ENCODE results near the gene BDKRB2. TPM values are rescaled to one million over a fixed set of nuclear protein-coding genes. Genes with fewer than 3 reads are reported as not detected.
A peak's percentile ranks its signal among the peaks of the same experiment; 100 is the strongest.

BDKRB2 gene
- polyA plus RNA-seq, 1 experiment: 26.8 TPM

- TF ChIP-seq CTCF (IDR thresholded peaks at IDR 0.05; ENCODE audit: insufficient read depth, low read depth, low read length): no peak
- POLR2A ChIA-PET: interaction anchor here (0.5 to 0.7 kb wide), 2 partner anchors 53 to 371 kb away, joined by 3 read pairs; no protein-coding TSS in a partner anchor
- Histone ChIP-seq H3K4me3 (ENCODE audit: low read depth, low read length) (no peak overlapping the region), H3K36me3 (ENCODE audit: control insufficient read depth, insufficient read depth, low read length) (no peaks in the 10 kb centered on the region; the same call in 1 of the 2 replicates), H3K27me3 (ENCODE audit: control insufficient read depth, insufficient read depth, low read length) (no peaks in the 10 kb centered on the region)
- CTCF ChIA-PET: interaction anchor here (0.8 to 1.4 kb wide), 5 partner anchors 18 to 170 kb away, joined by 3 to 5 read pairs (median 3); no protein-coding TSS in a partner anchor
- peak; percentile 82 for DNase-seq (ENCODE audit: low read depth)
Measured at GRCh38 chr14:96268431-96269358, 64.1 kb downstream of the BDKRB2 start.

GRCh38 chr14:96269359-96269710 is 64.7 kb downstream of the BDKRB2 start:
- no peak for TF ChIP-seq CTCF (IDR thresholded peaks at IDR 0.05; ENCODE audit: insufficient read depth, low read depth, low read length)
- DNase-seq (ENCODE audit: low read depth): no peak
- H3K27me3 ChIP-seq (ENCODE audit: control insufficient read depth, insufficient read depth, low read length): no peaks in the 10 kb centered on the region
- ChIA-PET POLR2A (interaction anchor here (0.5 to 0.7 kb wide), 2 partner anchors 54 to 370 kb away, joined by 3 read pairs; no protein-coding TSS in a partner anchor), CTCF (interaction anchor here (0.8 to 1.4 kb wide), 5 partner anchors 18 to 171 kb away, joined by 3 to 5 read pairs (median 3); no protein-coding TSS in a partner anchor)
- H3K36me3 ChIP-seq (ENCODE audit: control insufficient read depth, insufficient read depth, low read length): no peaks in the 10 kb centered on the region
- H3K4me3 ChIP-seq (ENCODE audit: low read depth, low read length): no peak overlapping the region

- no peak for TF ChIP-seq CTCF (IDR thresholded peaks at IDR 0.05; ENCODE audit: insufficient read depth, low read depth, low read length)
- Histone ChIP-seq H3K4me3 (ENCODE audit: low read depth, low read length) (no peak overlapping the region), H3K36me3 (ENCODE audit: control insufficient read depth, insufficient read depth, low read length) (no peaks in the 10 kb centered on the region), H3K27me3 (ENCODE audit: control insufficient read depth, insufficient read depth, low read length) (no peaks in the 10 kb centered on the region)
- no peak for DNase-seq (ENCODE audit: low read depth)
- ChIA-PET CTCF (interaction anchor here (0.9 to 10.1 kb wide), 6 partner anchors 10 to 227 kb away, joined by 3 to 225 read pairs (median 4); partner anchors contain the start of gene BDKRB1), POLR2A (no interaction called here)
Measured at GRCh38 chr14:96270565-96271420, 66.2 kb downstream of the BDKRB2 start.

GRCh38 chr14:96271421-96271762 is 66.8 kb downstream of the BDKRB2 start:
- ChIA-PET POLR2A (no interaction called here), CTCF (interaction anchor here (0.6 to 10.1 kb wide), 6 partner anchors 11 to 228 kb away, joined by 3 to 225 read pairs (median 4); no protein-coding TSS in a partner anchor)
- H3K36me3 ChIP-seq (ENCODE audit: control insufficient read depth, insufficient read depth, low read length): no peaks in the 10 kb centered on the region
- no peaks in the 10 kb centered on the region for H3K27me3 ChIP-seq (ENCODE audit: control insufficient read depth, insufficient read depth, low read length)
- H3K4me3 ChIP-seq (ENCODE audit: low read depth, low read length): no peak overlapping the region
- DNase-seq (ENCODE audit: low read depth): no peak
- TF ChIP-seq CTCF (IDR thresholded peaks at IDR 0.05; ENCODE audit: insufficient read depth, low read depth, low read length): no peak

All from BJ (cell line).